Measurements from ENCODE around the gene GALNTL6.
"Not testable (repeated sequence)": the region's sequence is repeated elsewhere in the genome, so short reads cannot be mapped to it uniquely, and the experiment has no call there.

Gene GALNTL6

GRCh38 chr4:172895699-172896098 is 1082.5 kb downstream of the GALNTL6 start:
- DNase-seq = no peak

- no peak for DNase-seq
These were observed 1083.8 kb downstream of the GALNTL6 start for GRCh38 chr4:172897046-172897445.

GRCh38 chr4:172898715-172899114 is 1085.5 kb downstream of the GALNTL6 start:
- no peak for DNase-seq

- DNase-seq = no peak
These were observed 1086.7 kb downstream of the GALNTL6 start for GRCh38 chr4:172899861-172900260.

GRCh38 chr4:172900900-172901299 is 1087.7 kb downstream of the GALNTL6 start:
- DNase-seq = no peak

- not testable (repeated sequence) for DNase-seq
These were observed 1099.3 kb downstream of the GALNTL6 start for GRCh38 chr4:172912468-172912867.

GRCh38 chr4:172917403-172917802 is 1104.2 kb downstream of the GALNTL6 start:
- DNase-seq = not testable (repeated sequence)

- no peak for DNase-seq
These were observed 1106.1 kb downstream of the GALNTL6 start for GRCh38 chr4:172919269-172919668.

GRCh38 chr4:172927096-172927814 is 1114.1 kb downstream of the GALNTL6 start:
- DNase-seq = no peak

- no peak for DNase-seq
These were observed 1115.1 kb downstream of the GALNTL6 start for GRCh38 chr4:172928347-172928746.

- no peak for DNase-seq
These were observed 1125.0 kb downstream of the GALNTL6 start for GRCh38 chr4:172938072-172938829.

- no peak for DNase-seq
These were observed 1125.7 kb downstream of the GALNTL6 start for GRCh38 chr4:172938870-172939269.

GRCh38 chr4:172942840-172943239 is 1129.6 kb downstream of the GALNTL6 start:
- DNase-seq = no peak

- no peak for DNase-seq
These were observed 1132.4 kb downstream of the GALNTL6 start for GRCh38 chr4:172945611-172946010.

- no peak for DNase-seq
These were observed 1133.3 kb downstream of the GALNTL6 start for GRCh38 chr4:172946503-172946902.

- DNase-seq = no peak
These were observed 1134.4 kb downstream of the GALNTL6 start for GRCh38 chr4:172947594-172947993.

- no peak for DNase-seq
These were observed 1137.8 kb downstream of the GALNTL6 start for GRCh38 chr4:172950990-172951389.

- no peak for DNase-seq
These were observed 1138.7 kb downstream of the GALNTL6 start for GRCh38 chr4:172951679-172952451.

GRCh38 chr4:172953896-172954568 is 1140.8 kb downstream of the GALNTL6 start:
- no peak for DNase-seq

GRCh38 chr4:172956340-172956739 is 1143.1 kb downstream of the GALNTL6 start:
- DNase-seq = not testable (repeated sequence)

- DNase-seq = no peak
These were observed 1144.0 kb downstream of the GALNTL6 start for GRCh38 chr4:172957216-172957615.

- no peak for DNase-seq
These were observed 1149.6 kb downstream of the GALNTL6 start for GRCh38 chr4:172962564-172963353.

All from midbrain (tissue), 1 donor.